Femur (tissue), 1 donor: ENCODE data around the gene BBS2.
"Not testable (repeated sequence)": the region's sequence is repeated elsewhere in the genome, so short reads cannot be mapped to it uniquely, and the experiment has no call there.

Experiments
- DNase-seq: peaks from one replicate; pipeline ENCODE4 v3.0.0-alpha.2; 2017

Gene BBS2

GRCh38 chr16:56518425-56518824 lies 1.4 kb downstream of the BBS2 start:
- DNase-seq = no peak

GRCh38 chr16:56517206-56517605 lies 2.6 kb downstream of the BBS2 start:
- no peak for DNase-seq

GRCh38 chr16:56515665-56516064 lies 4.2 kb downstream of the BBS2 start:
- no peak for DNase-seq

GRCh38 chr16:56514845-56515244 lies 5.0 kb downstream of the BBS2 start:
- no peak for DNase-seq

GRCh38 chr16:56513972-56514371 lies 5.9 kb downstream of the BBS2 start:
- peak; percentile 40 for DNase-seq

GRCh38 chr16:56513091-56513490 lies 6.7 kb downstream of the BBS2 start:
- no peak for DNase-seq

GRCh38 chr16:56512025-56512424 lies 7.8 kb downstream of the BBS2 start:
- DNase-seq = no peak

GRCh38 chr16:56510544-56510943 lies 9.3 kb downstream of the BBS2 start:
- no peak for DNase-seq

- DNase-seq = no peak
Observed at GRCh38 chr16:56506941-56507340, 12.9 kb downstream of the BBS2 start.

- DNase-seq = no peak
Observed at GRCh38 chr16:56505181-56505580, 14.6 kb downstream of the BBS2 start.

- no peak for DNase-seq
Observed at GRCh38 chr16:56493815-56494214, 26.0 kb downstream of the BBS2 start.

- no peak for DNase-seq
Observed at GRCh38 chr16:56493126-56493525, 26.7 kb downstream of the BBS2 start.

- DNase-seq = no peak
Observed at GRCh38 chr16:56491657-56492261, 28.1 kb downstream of the BBS2 start.

GRCh38 chr16:56488868-56489267 lies 31.0 kb downstream of the BBS2 start:
- DNase-seq = not testable (repeated sequence)

GRCh38 chr16:56488035-56488434 lies 31.8 kb downstream of the BBS2 start:
- DNase-seq = no peak

GRCh38 chr16:56483394-56483793 lies 36.4 kb downstream of the BBS2 start:
- DNase-seq = no peak

- no peak for DNase-seq
Observed at GRCh38 chr16:56482683-56483236, 37.1 kb downstream of the BBS2 start.

GRCh38 chr16:56481468-56482122 lies 38.2 kb downstream of the BBS2 start:
- no peak for DNase-seq

- no peak for DNase-seq
Observed at GRCh38 chr16:56480776-56481467, 38.9 kb downstream of the BBS2 start.

- no peak for DNase-seq
Observed at GRCh38 chr16:56479469-56479868, 40.4 kb downstream of the BBS2 start.

GRCh38 chr16:56478281-56479049 lies 41.4 kb downstream of the BBS2 start:
- DNase-seq = no peak

GRCh38 chr16:56477096-56477878 lies 42.5 kb downstream of the BBS2 start:
- peak; percentile 26 for DNase-seq
